ENCODE measurements around the gene NVL. TPM values are rescaled to one million over a fixed set of nuclear protein-coding genes. Genes with fewer than 3 reads are reported as not detected.

Gene NVL
- total and polyA plus RNA-seq, 2 of the 8 experiments (the other 6 are each of a cell fraction or from before 2014, with no cell fraction given): 22.7 to 45.8 TPM

DNA sequence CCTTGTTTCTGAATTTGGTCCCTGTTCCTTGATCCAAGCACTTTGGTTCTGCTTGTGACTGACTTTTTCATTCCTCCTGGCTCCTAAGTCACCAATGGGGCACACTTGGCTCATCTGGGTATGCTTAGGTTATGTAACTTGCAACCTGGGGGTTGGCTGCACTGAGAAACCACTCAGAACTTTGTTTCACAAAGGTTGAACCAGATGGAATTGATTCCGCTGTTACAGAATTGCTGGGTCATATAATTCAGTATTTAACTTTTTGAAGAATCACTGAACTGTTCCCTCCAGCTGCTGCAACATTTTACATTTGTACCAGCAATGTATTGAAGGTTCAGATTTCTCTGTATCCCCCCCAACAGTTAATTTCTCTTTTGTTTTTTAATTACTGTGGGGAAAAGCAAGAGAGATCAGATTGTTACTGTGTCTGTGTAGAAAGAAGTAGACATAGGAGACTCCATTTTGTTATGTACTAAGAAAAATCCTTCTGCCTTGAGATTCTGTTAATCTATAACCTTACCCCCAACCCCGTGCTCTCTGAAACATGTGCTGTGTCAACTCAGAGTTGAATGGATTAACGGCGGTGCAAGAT lies 9.6 kb upstream of the NVL start:
- peak overlapping the region in 3 of 4 experiments; percentile 1 to 48 (median 39); a peak in 2 of 7 replicates for H3K9ac ChIP-seq (replicated peaks in 1 of 4; ENCODE audit: extremely low read depth in 1 of 4, low read depth in 3 of 4, low read length in 3 of 4)
- no peak overlapping the region; the same call in 1 of the 2 replicates for H2BK12ac ChIP-seq (ENCODE audit: low read depth, low read length)
- peaks cover 5% of the 10 kb centered on the region for H3K23me2 ChIP-seq (ENCODE audit: low read depth, low read length)
- DNase-seq (ENCODE audit: low read depth in 1 of 2, low spot score in 2 of 2) (no peak), FAIRE-seq (no peak)
- H2BK5ac ChIP-seq (ENCODE audit: low read depth, low read length): peak overlapping the region; percentile 41; the same call in 1 of the 2 replicates
- CTCF ChIA-PET (ENCODE audit: partially characterized antibody): interaction anchor here (0.6 kb wide), 1 partner anchor 118 kb away, joined by 4 read pairs; no protein-coding TSS in a partner anchor
- no peaks in the 10 kb centered on the region for H4K20me1 ChIP-seq (replicated peaks in 1 of 2; ENCODE audit: control insufficient read depth in 1 of 2, insufficient read depth in 2 of 2, low read length in 2 of 2)
- H3K23ac ChIP-seq (ENCODE audit: insufficient read length): peak overlapping the region; percentile 0
- peak overlapping the region; percentile 97 for H3K18ac ChIP-seq (ENCODE audit: extremely low read depth, low read length)
- no peaks in the 10 kb centered on the region for H3K79me1 ChIP-seq (ENCODE audit: low read depth, low read length)
- H2BK120ac ChIP-seq (replicated peaks; ENCODE audit: low read depth, low read length): peak overlapping the region; percentile 96
- H3K9me3 ChIP-seq (ENCODE audit: insufficient read depth in 2 of 2, low read depth in 1 of 2, low read length in 1 of 2): peaks cover 12 to 23% of the 10 kb centered on the region in 2 experiments
- peak overlapping the region; percentile 56 for H2BK20ac ChIP-seq (ENCODE audit: low read length)
- peak overlapping the region in 1 of 2 experiments; percentile 50; a peak in 3 of 4 replicates for H3K4me2 ChIP-seq (ENCODE audit: insufficient read depth in 1 of 2, low read depth in 2 of 2, low read length in 2 of 2)
- H4K91ac ChIP-seq (replicated peaks; ENCODE audit: insufficient read length, low read length): peak overlapping the region; percentile 36
- H2BK15ac ChIP-seq (ENCODE audit: low read length): no peak overlapping the region
- H3K4ac ChIP-seq (replicated peaks; ENCODE audit: insufficient read length, low read depth, low read length): peak overlapping the region; percentile 55
- no peak overlapping the region for H4K8ac ChIP-seq (ENCODE audit: extremely low read depth, insufficient read depth, low read length)
- peaks cover 5 to 11% (median 8%) of the 10 kb centered on the region in 4 experiments; a peak in 6 of 7 replicates for H3K4me1 ChIP-seq (replicated peaks in 1 of 4; ENCODE audit: control insufficient read depth in 3 of 4, insufficient read depth in 4 of 4, low read length in 3 of 4)
- WGBS, 2 experiments (ENCODE audit: extremely low coverage in 1 of 2, insufficient coverage in 1 of 2, insufficient read length in 1 of 2, insufficient replicate concordance in 2 of 2, low coverage in 1 of 2, low lambda C conversion rate in 2 of 2, missing lambda C conversion rate in 1 of 2): 91% methylated on average over 1 of the region's 4 CpGs; no CpG with 5 or more reads in 1 of the 2 experiments
- POLR2A ChIA-PET (ENCODE audit: partially characterized antibody): no interaction called here
- no peak overlapping the region for H2AFZ ChIP-seq (ENCODE audit: low read length)
- H3K79me2 ChIP-seq (ENCODE audit: control insufficient read depth in 1 of 2, insufficient read depth in 2 of 2, low read length in 2 of 2): no peaks in the 10 kb centered on the region
- TF ChIP-seq TBP (IDR thresholded peaks at IDR 0.05; ENCODE audit: low read depth, low read length) (0 out of 2 replicates have a peak, but pooled peaks have one; percentile 18), BRCA1 (IDR thresholded peaks at IDR 0.05; ENCODE audit: low read depth, low read length) (no peak)
- H3K4me3 ChIP-seq (ENCODE audit: extremely low read depth in 1 of 4, insufficient read depth in 2 of 4, low read depth in 3 of 4, low read length in 4 of 4): peak overlapping the region in 1 of 4 experiments; percentile 23; a peak in 1 of 8 replicates
- H3K27me3 ChIP-seq (replicated peaks in 1 of 4; ENCODE audit: control insufficient read depth in 3 of 4, extremely low read depth in 1 of 4, insufficient read depth in 3 of 4, low read length in 3 of 4): no peaks in the 10 kb centered on the region
- H2AK5ac ChIP-seq (ENCODE audit: low read depth, low read length): no peak overlapping the region
- H3K36me3 ChIP-seq (ENCODE audit: control insufficient read depth in 2 of 4, insufficient read depth in 4 of 4, low read length in 3 of 4): 0 out of 8 replicates have a peak, but pooled peaks cover 0 to 2% (median 0%) of the 10 kb centered on the region in 4 experiments
- peak overlapping the region; percentile 92 for H4K5ac ChIP-seq (ENCODE audit: insufficient read length, low read depth, low read length)
- H3K56ac ChIP-seq (replicated peaks; ENCODE audit: insufficient read length, low read depth, low read length): peak overlapping the region; percentile 1
- H3K27ac ChIP-seq (ENCODE audit: low read depth, low read length): peak overlapping the region; percentile 56; the same call in 1 of the 2 replicates
- no peak overlapping the region for H3K14ac ChIP-seq (ENCODE audit: insufficient read length)

Data from H1 (cell line).